CD14-positive monocyte (primary cell): ENCODE measurements around the gene CDH23. TPM values are rescaled to one million over a fixed set of nuclear protein-coding genes. Genes with fewer than 3 reads are reported as not detected.

Experiments used
- DNase-seq, 3 donors: peaks; one replicate each; pipeline ENCODE4 v3.0.0-alpha.2; 2011 to 2022
- H2AFZ ChIP-seq: 2 replicates; pipeline ENCODE4 v1.6.0; 2012; ENCODE audit warnings: mild to moderate bottlenecking, low read depth, low read length, inconsistent platforms; ENCODE audit not compliant: insufficient read depth, poor library complexity, severe bottlenecking
- H3K27ac ChIP-seq, 2 donors: 1 replicate in 1 of 2; 2 replicates in 1 of 2; pipeline ENCODE4 v1.5.1; 2012 to 2013; ENCODE audit warnings: low read length in 2 of 2, control low read depth in 1 of 2, inconsistent platforms in 1 of 2, low read depth in 1 of 2, mild to moderate bottlenecking in 1 of 2
- H3K27me3 ChIP-seq, 2 donors: one replicate each; pipeline versions ENCODE4 v1.6.0 to v1.6.1; 2011 to 2013; ENCODE audit warnings: low read length in 2 of 2; ENCODE audit not compliant: control insufficient read depth in 2 of 2, insufficient read depth in 2 of 2
- H3K36me3 ChIP-seq, 2 donors: replicated peaks in 1 of 2; 1 replicate in 1 of 2; 2 replicates in 1 of 2; pipeline versions ENCODE4 v1.5.1 to v1.6.1; 2012 to 2013; ENCODE audit warnings: low read length in 2 of 2, control low read depth in 1 of 2, inconsistent platforms in 1 of 2, mild to moderate bottlenecking in 1 of 2; ENCODE audit not compliant: insufficient read depth in 2 of 2, control insufficient read depth in 1 of 2
- H3K4me1 ChIP-seq, 2 donors: 1 replicate in 1 of 2; 2 replicates in 1 of 2; pipeline versions ENCODE4 v1.5.1 to v1.6.1; 2012 to 2013; ENCODE audit warnings: low read length in 2 of 2, control low read depth in 1 of 2, inconsistent platforms in 1 of 2, mild to moderate bottlenecking in 1 of 2, moderate library complexity in 1 of 2; ENCODE audit not compliant: insufficient read depth in 2 of 2, control insufficient read depth in 1 of 2
- H3K4me2 ChIP-seq: replicated peaks from 2 replicates; pipeline ENCODE3; 2012; ENCODE audit warnings: low read length, moderate library complexity, mild to moderate bottlenecking; ENCODE audit not compliant: poor library complexity, severe bottlenecking; ENCODE audit errors: extremely low read depth
- H3K4me3 ChIP-seq, 3 experiments: fragments of 200-600 bp in 1 of 3; sonication (generic) in 1 of 3; replicated peaks in 1 of 3; 1 replicate in 2 of 3; 2 replicates in 1 of 3; pipeline ENCODE4 v1.5.1; 2011 to 2013; ENCODE audit warnings: low read length in 3 of 3, mild to moderate bottlenecking in 3 of 3, control low read depth in 2 of 3, low read depth in 2 of 3, inconsistent platforms in 1 of 3, moderate library complexity in 1 of 3
- H3K79me2 ChIP-seq: 2 replicates; pipeline ENCODE4 v1.6.0; 2012; ENCODE audit warnings: mild to moderate bottlenecking, control low read depth, inconsistent platforms, low read length, moderate library complexity; ENCODE audit not compliant: insufficient read depth
- H3K9ac ChIP-seq: 2 replicates; pipeline ENCODE4 v1.6.0; 2017; ENCODE audit warnings: low read length, mild to moderate bottlenecking; ENCODE audit not compliant: insufficient read depth, poor library complexity, severe bottlenecking
- H3K9me3 ChIP-seq, 2 donors: replicated peaks in 1 of 2; 1 replicate in 1 of 2; 2 replicates in 1 of 2; pipeline versions ENCODE4 v1.5.1 to v1.6.1; 2012 to 2013; ENCODE audit warnings: low read length in 2 of 2, control low read depth in 1 of 2; ENCODE audit not compliant: control insufficient read depth in 1 of 2, insufficient read depth in 1 of 2
- H4K20me1 ChIP-seq: 2 replicates; pipeline ENCODE4 v1.6.0; 2012; ENCODE audit warnings: mild to moderate bottlenecking, low read length, control low read depth, moderate library complexity; ENCODE audit not compliant: insufficient read depth
- H3K27ac Mint-ChIP-seq, 7 donors: one replicate each; pipeline ENCODE4 v1.8.0; 2020; ENCODE audit warnings: mild to moderate bottlenecking in 7 of 7, mixed read lengths in 7 of 7, moderate library complexity in 6 of 7, inconsistent platforms in 2 of 7
- H3K27me3 Mint-ChIP-seq, 3 donors: one replicate each; pipeline ENCODE4 v1.8.0; 2021 to 2022; ENCODE audit warnings: low read depth in 3 of 3, mild to moderate bottlenecking in 3 of 3, mixed read lengths in 3 of 3, moderate library complexity in 3 of 3, inconsistent platforms in 1 of 3
- H3K36me3 Mint-ChIP-seq, 2 donors: one replicate each; pipeline ENCODE4 v1.8.0; 2020; ENCODE audit warnings: mixed read lengths in 2 of 2, inconsistent platforms in 1 of 2, mild to moderate bottlenecking in 1 of 2
- H3K4me1 Mint-ChIP-seq: one replicate; pipeline ENCODE4 v1.8.0; 2020; ENCODE audit warnings: mild to moderate bottlenecking, mixed read lengths
- H3K4me3 Mint-ChIP-seq, 2 donors: one replicate each; pipeline ENCODE4 v1.8.0; 2020; ENCODE audit warnings: mild to moderate bottlenecking in 2 of 2, mixed read lengths in 2 of 2, moderate library complexity in 1 of 2
- H3K9me3 Mint-ChIP-seq, 7 donors: one replicate each; pipeline ENCODE4 v1.8.0; 2020 to 2022; ENCODE audit warnings: mixed read lengths in 7 of 7, mild to moderate bottlenecking in 6 of 7, moderate library complexity in 6 of 7, inconsistent platforms in 2 of 7
- WGBS: methylation state at CpG from one replicate; pipeline ENCODE4 v1.1.5; 2013; ENCODE audit warnings: missing lambda C conversion rate; ENCODE audit not compliant: insufficient coverage; 5-methylcytosine and 5-hydroxymethylcytosine counted together
- intact Hi-C, 2 donors: fragments of 100-400 bp; cut with micrococcal nuclease; formaldehyde crosslinking; loops; one replicate each; pipeline versions ENCODE4 v1.15.0 to v1.15.1; 2023
- polyA plus RNA-seq, 3 donors: library from polyadenylated mRNA; depleted of rRNA in 1 of 3; unstranded in 2 of 3; stranded (reverse) in 1 of 3; fragments of 300-500 nt in 2 of 3; fragments of >200 nt in 1 of 3; fragmentation: Illumina TruSeq in 2 of 3; gene quantifications; 1 replicate in 2 of 3; 2 replicates in 1 of 3; pipeline ENCODE4 v1.2.3, GENCODE V29; 2012 to 2021
- TF ChIP-seq, protein P1 (sequence below): fragments of 200-600 bp; IDR thresholded peaks from one replicate; pipeline ENCODE4 v1.8.0; 2022; ENCODE audit warnings: antibody characterized with exemption, mild to moderate bottlenecking

The CDH23 gene
- polyA plus RNA-seq, 3 donors: 8.2 to 36.2 (median 10.5) TPM

DNA sequence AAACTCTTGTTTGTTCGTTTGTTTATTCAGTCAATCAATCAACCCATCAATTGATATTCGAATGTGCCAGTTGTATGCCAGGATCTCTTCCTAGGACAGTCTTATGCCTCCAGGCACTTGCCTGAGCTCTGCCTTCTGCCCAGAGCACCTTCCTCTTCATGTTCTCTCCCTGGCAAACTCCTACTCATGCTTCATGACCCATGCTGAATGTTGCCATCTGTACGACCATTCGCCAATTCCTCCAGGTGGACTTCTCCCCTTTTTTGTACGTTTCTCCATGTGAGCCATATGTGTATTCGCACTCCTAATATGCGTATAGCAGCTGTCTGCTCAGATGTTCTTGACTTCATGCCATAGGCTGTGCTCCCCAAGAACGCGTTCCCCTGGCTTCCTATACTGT lies 180.1 kb downstream of the CDH23 start:
- H3K36me3 Mint-ChIP-seq: no peaks in the 10 kb centered on the region
- Histone ChIP-seq H4K20me1 (no peaks in the 10 kb centered on the region), H3K4me1 (no peaks in the 10 kb centered on the region), H3K36me3 (no peaks in the 10 kb centered on the region), H3K4me2 (no peak overlapping the region), H3K9ac (no peak overlapping the region), H3K9me3 (no peaks in the 10 kb centered on the region), H3K27ac (no peak overlapping the region), H2AFZ (no peak overlapping the region), H3K27me3 (no peaks in the 10 kb centered on the region), H3K79me2 (no peaks in the 10 kb centered on the region), H3K4me3 (no peak overlapping the region)
- intact Hi-C loops: no loop called here
- H3K27ac Mint-ChIP-seq: no peak overlapping the region
- no peaks in the 10 kb centered on the region for H3K9me3 Mint-ChIP-seq
- 92% methylated on average over 6 of the region's 9 CpGs for WGBS
- DNase-seq: no peak
- H3K4me3 Mint-ChIP-seq: no peak overlapping the region
- H3K4me1 Mint-ChIP-seq: no peaks in the 10 kb centered on the region
- H3K27me3 Mint-ChIP-seq: peaks cover 0 to 2% (median 2%) of the 10 kb centered on the region in 3 donors
- TF ChIP-seq, protein P1, sequence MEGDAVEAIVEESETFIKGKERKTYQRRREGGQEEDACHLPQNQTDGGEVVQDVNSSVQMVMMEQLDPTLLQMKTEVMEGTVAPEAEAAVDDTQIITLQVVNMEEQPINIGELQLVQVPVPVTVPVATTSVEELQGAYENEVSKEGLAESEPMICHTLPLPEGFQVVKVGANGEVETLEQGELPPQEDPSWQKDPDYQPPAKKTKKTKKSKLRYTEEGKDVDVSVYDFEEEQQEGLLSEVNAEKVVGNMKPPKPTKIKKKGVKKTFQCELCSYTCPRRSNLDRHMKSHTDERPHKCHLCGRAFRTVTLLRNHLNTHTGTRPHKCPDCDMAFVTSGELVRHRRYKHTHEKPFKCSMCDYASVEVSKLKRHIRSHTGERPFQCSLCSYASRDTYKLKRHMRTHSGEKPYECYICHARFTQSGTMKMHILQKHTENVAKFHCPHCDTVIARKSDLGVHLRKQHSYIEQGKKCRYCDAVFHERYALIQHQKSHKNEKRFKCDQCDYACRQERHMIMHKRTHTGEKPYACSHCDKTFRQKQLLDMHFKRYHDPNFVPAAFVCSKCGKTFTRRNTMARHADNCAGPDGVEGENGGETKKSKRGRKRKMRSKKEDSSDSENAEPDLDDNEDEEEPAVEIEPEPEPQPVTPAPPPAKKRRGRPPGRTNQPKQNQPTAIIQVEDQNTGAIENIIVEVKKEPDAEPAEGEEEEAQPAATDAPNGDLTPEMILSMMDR: no peak

DNA sequence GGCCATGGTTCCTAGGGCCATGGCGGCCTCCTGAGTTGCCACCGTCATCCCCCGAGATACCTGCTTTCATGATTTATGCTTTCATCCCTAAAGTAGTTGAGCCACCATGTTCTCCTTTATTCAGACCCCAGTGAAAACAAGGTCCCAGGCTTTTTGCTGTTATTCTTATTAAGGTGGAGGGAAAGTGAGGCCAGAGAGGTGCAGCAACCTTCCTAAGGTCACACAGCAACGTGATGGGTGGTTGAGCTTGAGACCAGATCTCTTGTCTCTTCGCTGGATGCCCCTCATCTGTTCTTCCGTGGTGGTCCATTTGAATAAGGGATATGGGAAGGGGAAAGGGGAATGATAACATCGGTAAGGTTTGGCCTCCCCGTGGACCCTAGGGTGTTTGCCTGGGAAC lies 180.6 kb downstream of the CDH23 start:
- TF ChIP-seq, protein P1: no peak
- Mint-ChIP-seq H3K27ac (no peak overlapping the region), H3K4me1 (no peaks in the 10 kb centered on the region), H3K36me3 (no peaks in the 10 kb centered on the region), H3K27me3 (peaks cover 0 to 2% (median 2%) of the 10 kb centered on the region in 3 donors), H3K9me3 (no peaks in the 10 kb centered on the region), H3K4me3 (peak overlapping the region in 1 of 2 donors; percentile 28)
- Histone ChIP-seq H3K4me3 (no peak overlapping the region), H3K9ac (no peak overlapping the region), H4K20me1 (no peaks in the 10 kb centered on the region), H3K4me1 (no peaks in the 10 kb centered on the region), H3K36me3 (no peaks in the 10 kb centered on the region), H3K79me2 (no peaks in the 10 kb centered on the region), H2AFZ (no peak overlapping the region), H3K27ac (no peak overlapping the region), H3K27me3 (no peaks in the 10 kb centered on the region), H3K9me3 (no peaks in the 10 kb centered on the region), H3K4me2 (no peak overlapping the region)
- intact Hi-C loops: no loop called here
- DNase-seq: no peak
- WGBS: 97% methylated on average over 5 of the region's 8 CpGs
